ENCODE results near the gene HOXD11. TPM values are rescaled to one million over a fixed set of nuclear protein-coding genes. Genes with fewer than 3 reads are reported as not detected.

Gene HOXD11
- 7.8 and 15.7 TPM in 2 replicates for total RNA-seq

DNA sequence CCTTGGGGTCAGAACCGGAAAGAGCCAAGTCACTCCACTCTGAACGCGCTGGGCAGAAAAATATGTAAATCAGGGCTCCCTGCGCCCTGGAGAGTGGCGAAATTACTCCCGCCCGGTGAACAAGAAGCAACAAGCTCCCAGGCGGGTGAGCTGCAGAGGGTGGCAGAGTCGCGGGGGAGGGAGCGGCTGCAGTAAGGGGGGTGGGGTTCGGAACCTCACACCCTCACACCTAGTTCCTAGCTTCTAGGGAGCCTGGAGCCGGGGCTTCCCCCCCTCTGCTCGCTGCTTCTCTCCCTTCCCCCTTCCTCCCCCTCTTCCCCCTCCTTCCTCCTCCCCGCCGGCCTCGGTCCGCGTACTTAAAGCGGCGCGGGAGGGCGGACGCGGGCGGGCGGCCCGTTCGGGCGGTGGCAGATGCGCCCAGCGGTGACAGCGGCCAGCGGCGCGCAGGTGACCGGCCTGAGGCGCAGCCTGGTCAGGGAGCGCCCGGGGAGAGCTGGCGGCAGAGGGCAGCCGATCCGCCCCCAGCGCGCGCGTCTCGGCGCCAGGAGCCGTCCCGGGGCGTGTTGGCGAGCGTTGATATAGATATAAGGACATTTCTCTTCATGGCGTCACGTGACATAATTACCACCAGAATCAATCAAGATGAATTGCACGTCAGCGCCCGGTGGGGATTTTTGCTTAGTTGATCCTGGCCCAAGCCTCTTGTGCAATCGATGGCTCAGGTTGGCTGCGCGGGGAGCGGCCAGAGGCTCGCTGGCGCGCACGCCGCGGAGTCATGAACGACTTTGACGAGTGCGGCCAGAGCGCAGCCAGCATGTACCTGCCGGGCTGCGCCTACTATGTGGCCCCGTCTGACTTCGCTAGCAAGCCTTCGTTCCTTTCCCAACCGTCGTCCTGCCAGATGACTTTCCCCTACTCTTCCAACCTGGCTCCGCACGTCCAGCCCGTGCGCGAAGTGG is at the start of gene HOXD11:
Gene HOXD11 (plus strand): TSS at position 700 of the 959 bp plus-strand sequence. CDS start 76 bp downstream, at position 776.

DNA sequence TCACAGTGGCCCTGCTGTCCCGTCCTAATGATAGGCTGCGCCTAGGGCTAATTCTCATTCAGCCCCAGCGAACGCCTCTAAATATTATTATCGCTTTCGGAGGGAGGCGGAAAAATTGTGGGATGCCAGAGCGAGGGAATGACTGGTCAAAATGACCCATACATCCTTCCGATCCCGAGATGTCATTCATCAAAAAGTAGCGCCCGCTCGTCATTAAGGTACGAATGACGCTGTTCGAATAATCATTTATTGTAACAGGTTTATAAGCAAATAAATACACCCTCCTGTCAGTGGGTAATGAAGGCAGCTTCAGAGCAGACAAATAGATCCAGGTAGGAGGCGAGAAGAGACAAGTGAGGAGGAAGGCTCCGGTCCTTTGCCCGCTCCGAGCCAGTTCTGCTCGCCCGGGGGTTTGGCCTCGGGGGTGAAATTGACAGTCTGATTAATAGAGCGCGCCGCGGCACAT is 23.3 kb upstream of the HOXD11 start, which contains the start of gene EVX2:
Gene EVX2 (minus strand): TSS at position 167 of the 466 bp plus-strand sequence. CDS start 186 bp downstream, outside the sequence.

GRCh38 chr2:176092270-176093144 is 14.6 kb upstream of the HOXD11 start, which contains the start of gene HOXD13:
TSS of gene HOXD13 (plus strand) at chr2:176092721. CDS start at chr2:176092891, 170 bp downstream.

GRCh38 chr2:176099728-176100546 is 7.1 kb upstream of the HOXD11 start, which contains the start of gene HOXD12:
TSS of gene HOXD12 (plus strand) at chr2:176099795. CDS start at chr2:176099802, 7 bp downstream.

DNA sequence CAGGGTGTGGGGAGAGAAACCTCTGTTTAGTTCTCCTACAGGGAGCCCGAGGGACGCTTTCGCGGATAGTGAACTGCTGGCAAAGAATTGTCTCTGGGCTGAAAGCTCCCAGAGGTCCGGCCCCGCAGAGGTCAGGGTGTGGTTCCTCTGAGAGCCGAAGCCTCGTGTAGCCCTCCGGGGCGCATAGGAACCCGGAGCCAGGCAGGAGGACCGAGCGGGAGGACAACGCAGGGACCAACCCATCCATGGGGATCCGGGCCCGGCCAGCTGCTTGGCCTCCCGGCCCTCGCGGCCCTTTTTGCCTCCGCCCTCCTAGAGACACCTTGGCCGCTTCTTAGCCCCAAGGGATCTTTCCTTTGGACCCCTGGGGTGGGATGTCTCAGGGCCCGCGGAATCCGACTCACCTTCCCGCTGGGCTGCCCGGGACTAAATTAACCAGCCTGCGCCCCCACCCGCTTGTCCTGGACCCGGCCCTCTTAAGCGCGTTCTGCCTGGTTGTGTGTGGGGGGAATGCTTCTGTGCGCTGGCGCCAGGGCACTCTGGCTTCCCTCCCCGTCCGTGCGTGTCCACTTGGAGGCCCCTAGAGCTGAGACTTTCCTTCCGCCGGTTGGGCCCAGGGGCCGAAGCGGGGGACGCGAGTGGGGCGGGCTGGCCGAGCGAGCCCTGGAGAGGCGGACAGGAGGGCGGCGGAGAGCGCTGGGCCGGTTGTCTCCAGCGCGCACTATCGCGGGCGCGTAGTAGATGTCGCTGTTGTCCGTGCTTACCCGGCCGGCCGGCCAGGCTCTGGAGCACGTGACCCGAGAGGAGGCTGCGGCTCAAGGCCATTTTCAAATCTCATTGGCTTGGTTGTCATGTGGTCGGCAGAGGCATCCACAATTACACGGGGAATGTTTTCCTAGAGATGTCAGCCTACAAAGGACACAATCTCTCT is 9.1 kb downstream of the HOXD11 start, which contains the start of gene HOXD10:
Gene HOXD10 (plus strand): TSS at position 896 of the 931 bp plus-strand sequence. CDS start 56 bp downstream, outside the sequence.

GRCh38 chr2:176122683-176123410 is 15.8 kb downstream of the HOXD11 start, which contains the start of gene HOXD9:
TSS of gene HOXD9 (plus strand) at chr2:176122719. CDS start at chr2:176122769, 50 bp downstream.

DNA sequence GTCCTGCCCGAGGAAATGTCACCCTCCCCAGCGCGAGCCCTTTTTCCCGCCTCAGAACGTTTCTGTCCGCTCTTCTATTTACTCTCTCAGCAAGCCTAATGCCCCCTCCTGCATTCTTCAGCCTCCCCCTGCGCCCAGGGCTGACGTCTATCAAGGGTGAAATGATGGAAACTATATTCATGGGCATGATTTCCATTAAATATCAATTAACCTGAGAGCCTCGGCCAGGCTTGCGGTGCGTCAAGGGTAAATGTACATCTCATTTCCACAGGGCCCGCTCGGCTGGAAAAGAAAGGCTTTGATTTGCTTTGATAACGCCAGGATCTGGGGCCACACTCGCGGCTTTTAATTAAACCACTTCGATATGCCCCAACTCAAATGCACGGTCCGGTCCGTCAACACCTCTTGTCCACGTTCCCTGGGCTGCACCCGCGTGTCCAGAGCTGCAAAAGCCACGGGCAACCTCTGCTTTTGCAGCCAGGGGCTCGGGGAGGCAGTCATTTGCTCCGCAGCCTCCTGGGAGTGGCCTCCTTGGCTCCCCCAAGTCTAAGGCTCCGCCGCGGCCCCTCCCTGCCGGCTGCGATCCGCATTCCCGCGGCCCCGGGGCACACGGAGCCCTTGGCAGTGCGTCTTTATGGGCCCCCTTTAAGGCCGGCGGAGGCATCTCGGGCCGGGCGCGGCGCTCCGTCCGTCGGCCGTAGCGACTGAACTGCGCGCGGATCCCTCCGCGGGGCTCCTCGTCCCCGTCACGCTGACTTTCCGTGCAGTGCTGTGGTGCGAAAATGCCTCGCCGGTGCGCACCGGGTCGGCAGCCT is 22.1 kb downstream of the HOXD11 start, which contains the start of gene HOXD8:
Gene HOXD8 (plus strand): TSS at position 724 of the 815 bp plus-strand sequence. CDS start 662 bp downstream, outside the sequence.

DNA sequence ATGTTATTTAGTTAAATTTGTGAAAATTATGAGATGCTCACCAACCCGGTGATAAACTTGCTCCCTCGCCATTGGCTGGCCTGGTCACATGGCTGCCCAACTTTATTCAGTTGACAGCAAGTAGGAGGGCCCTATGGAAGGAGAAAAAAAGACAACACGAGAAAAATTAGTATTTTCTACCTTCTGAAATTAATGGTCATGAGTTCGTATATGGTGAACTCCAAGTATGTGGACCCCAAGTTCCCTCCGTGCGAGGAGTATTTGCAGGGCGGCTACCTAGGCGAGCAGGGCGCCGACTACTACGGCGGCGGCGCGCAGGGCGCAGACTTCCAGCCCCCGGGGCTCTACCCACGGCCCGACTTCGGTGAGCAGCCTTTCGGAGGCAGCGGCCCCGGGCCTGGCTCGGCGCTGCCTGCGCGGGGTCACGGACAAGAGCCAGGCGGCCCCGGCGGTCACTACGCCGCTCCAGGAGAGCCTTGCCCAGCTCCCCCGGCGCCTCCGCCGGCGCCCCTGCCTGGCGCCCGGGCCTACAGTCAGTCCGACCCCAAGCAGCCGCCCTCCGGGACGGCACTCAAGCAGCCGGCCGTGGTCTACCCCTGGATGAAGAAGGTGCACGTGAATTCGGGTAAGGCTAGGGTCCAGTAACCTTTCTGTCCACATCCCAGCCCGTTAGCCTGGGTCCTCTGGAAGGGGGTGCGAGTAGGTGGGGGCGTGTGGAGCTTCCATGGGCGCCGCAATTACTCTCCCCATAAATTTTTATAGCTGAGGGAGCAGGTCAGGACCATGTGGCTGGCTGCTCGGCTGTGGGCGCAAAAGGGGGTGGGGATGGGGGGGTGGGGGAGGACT is 44.6 kb downstream of the HOXD11 start, which contains the start of gene HOXD4:
Gene HOXD4 (plus strand): TSS at position 109 of the 846 bp plus-strand sequence. CDS start 84 bp downstream, at position 193.

DNA sequence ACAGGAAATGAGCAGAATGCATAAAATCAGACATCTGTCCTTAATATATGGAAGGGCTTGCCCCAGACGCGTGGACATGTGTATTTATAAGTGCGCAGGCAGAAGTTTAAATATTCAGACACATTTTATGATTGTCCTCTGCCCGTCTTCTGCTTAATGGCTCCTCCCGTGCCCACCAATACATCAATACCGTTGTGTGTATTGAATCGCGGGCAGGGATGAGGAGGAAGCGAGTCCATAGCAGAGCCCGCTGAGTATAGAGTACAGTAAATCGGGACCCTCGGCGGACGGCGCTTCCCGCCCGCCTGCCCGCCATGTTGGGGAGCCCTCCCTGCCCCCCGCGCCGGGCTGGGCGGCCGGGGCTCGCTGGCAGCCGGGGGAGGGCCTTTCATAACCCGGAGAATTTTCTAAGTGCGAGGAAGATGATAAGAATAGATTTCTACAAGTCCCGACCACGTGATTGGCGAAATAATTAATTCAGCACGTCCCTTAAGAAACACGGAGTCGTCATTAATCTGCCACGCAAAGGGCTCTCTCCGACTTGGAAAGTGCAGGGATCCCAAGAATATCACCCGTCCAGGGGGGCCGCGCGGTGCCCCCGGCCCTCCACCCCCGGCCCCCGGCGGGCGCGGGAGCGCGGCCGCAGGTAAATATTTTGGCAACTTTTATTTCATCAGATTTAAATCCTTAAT is 49.9 kb downstream of the HOXD11 start, which contains the start of gene HOXD3:
Gene HOXD3 (plus strand): TSS at position 501 of the 692 bp plus-strand sequence. CDS start 11,808 bp downstream, outside the sequence.

Other genes starting within 250 kb of the HOXD11 start
- gene LNPK, start 105.0 kb upstream of the HOXD11 start, total RNA-seq, result 52.3 and 64.5 TPM in 2 replicates
- not detected in 2 replicates for gene EVX2, start 23.3 kb upstream of the HOXD11 start, total RNA-seq
- gene HOXD13, start 14.6 kb upstream of the HOXD11 start, total RNA-seq, result 2.2 and 2.4 TPM in 2 replicates
- gene HOXD12, start 7.5 kb upstream of the HOXD11 start, total RNA-seq, result not detected in 2 replicates
- gene HOXD10, start 9.5 kb downstream of the HOXD11 start, total RNA-seq, result 18.4 and 19.4 TPM in 2 replicates
- 2.7 and 3.6 TPM in 2 replicates for gene HOXD9, start 15.4 kb downstream of the HOXD11 start, total RNA-seq
- 5.3 and 7.7 TPM in 2 replicates for gene HOXD8, start 22.4 kb downstream of the HOXD11 start, total RNA-seq
- 0.30 and 1.2 TPM in 2 replicates for gene HOXD4, start 44.3 kb downstream of the HOXD11 start, total RNA-seq
- 0.92 and 2.4 TPM in 2 replicates for gene HOXD3, start 50.0 kb downstream of the HOXD11 start, total RNA-seq
- gene HOXD1, start 81.4 kb downstream of the HOXD11 start, total RNA-seq, result not detected in 2 replicates
- gene MTX2, start 162.2 kb downstream of the HOXD11 start, total RNA-seq, result 18.1 and 20.3 TPM in 2 replicates